ENCODE data around the gene HOXA11.

- no peak for TF ChIP-seq POLR2A (IDR thresholded peaks at IDR 0.05)
- no peak for TF ChIP-seq CTCF (IDR thresholded peaks at IDR 0.05 in 8 of 11, conservative IDR thresholded peaks at IDR 0.05 in 3 of 11)
Observed at GRCh38 chr7:27148031-27148755, 36.8 kb downstream of the HOXA11 start.
